OCI-LY1 (cell line): ENCODE data around the gene BICDL1.

ENCODE experiments used
- EZH2 ChIP-seq: fragments of 200-600 bp; sonication (generic), shearing (Covaris generic); IDR thresholded peaks from 2 replicates; pipeline ENCODE4 v1.8.0; 2017; ENCODE audit warnings: borderline replicate concordance, mixed run types, mild to moderate bottlenecking, antibody characterized with exemption, low read length, moderate library complexity, mixed read lengths
- TF ChIP-seq, protein P1 (sequence below): fragments of 200-600 bp; sonication (generic), shearing (Covaris generic); IDR thresholded peaks from 2 replicates; pipeline ENCODE4 v1.5.1; 2017; ENCODE audit warnings: mild to moderate bottlenecking, antibody characterized with exemption, low read length, moderate library complexity, mixed read lengths

DNA sequence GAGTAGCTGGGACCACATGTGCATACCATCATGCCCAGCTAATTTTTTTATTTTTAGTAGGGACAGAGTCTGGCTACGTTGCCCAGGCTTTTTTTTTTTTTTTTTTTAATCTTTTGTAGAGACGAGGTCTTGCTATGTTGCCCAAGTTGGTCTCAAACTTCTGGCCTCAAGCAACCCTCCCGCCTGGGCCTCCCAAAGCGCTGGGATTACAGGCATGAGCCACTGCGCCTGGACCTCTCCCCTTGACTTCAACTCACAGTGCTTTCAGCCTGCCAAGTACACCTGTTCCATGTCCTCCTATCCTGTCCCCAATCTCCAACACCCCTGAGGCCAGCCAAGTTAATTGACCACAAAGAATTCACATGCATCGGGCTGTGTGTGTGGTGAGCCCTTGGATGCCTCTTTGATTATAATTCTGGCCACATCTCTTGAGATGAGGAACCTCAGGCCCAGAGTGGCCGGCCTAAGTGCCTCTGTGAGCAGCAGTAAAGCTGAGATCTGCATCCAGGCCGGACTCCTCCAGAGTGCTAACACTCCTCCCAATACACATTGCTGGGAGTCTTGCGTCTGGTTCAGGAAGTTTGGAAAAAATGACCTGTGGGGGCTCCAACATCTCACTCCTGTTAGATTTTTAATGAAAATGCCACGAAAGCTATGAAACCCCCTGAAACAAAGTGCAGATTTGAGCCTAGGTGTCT is 120.7 kb downstream of the BICDL1 start:
- TF ChIP-seq, protein P1, sequence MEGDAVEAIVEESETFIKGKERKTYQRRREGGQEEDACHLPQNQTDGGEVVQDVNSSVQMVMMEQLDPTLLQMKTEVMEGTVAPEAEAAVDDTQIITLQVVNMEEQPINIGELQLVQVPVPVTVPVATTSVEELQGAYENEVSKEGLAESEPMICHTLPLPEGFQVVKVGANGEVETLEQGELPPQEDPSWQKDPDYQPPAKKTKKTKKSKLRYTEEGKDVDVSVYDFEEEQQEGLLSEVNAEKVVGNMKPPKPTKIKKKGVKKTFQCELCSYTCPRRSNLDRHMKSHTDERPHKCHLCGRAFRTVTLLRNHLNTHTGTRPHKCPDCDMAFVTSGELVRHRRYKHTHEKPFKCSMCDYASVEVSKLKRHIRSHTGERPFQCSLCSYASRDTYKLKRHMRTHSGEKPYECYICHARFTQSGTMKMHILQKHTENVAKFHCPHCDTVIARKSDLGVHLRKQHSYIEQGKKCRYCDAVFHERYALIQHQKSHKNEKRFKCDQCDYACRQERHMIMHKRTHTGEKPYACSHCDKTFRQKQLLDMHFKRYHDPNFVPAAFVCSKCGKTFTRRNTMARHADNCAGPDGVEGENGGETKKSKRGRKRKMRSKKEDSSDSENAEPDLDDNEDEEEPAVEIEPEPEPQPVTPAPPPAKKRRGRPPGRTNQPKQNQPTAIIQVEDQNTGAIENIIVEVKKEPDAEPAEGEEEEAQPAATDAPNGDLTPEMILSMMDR = no peak
- TF ChIP-seq EZH2 = no peak
